Gastroesophageal sphincter (tissue), 4 donors: Measurements from ENCODE around the gene CBLN2. TPM values are rescaled to one million over a fixed set of nuclear protein-coding genes. Genes with fewer than 3 reads are reported as not detected.

ENCODE experiments used
- ATAC-seq: fragments of 150-250 bp; one replicate; pipeline ENCODE4 v1.9.1; 2016; ENCODE audit warnings: mild to moderate bottlenecking, moderate library complexity
- H3K27ac ChIP-seq, 4 donors: fragments of 200-600 bp; sonication (generic) in 3 of 4; 1 replicate in 3 of 4; 2 replicates in 1 of 4; pipeline ENCODE4 v1.5.1; 2016 to 2019
- H3K27me3 ChIP-seq: fragments of 200-600 bp; sonication (generic); one replicate; pipeline ENCODE4 v1.5.1; 2019
- H3K36me3 ChIP-seq, 2 donors: fragments of 200-600 bp; sonication (generic); one replicate each; pipeline ENCODE4 v1.5.1; 2019; ENCODE audit warnings: control low read depth in 1 of 2
- H3K4me1 ChIP-seq, 3 donors: fragments of 200-600 bp; sonication (generic); 1 replicate in 2 of 3; 2 replicates in 1 of 3; pipeline ENCODE4 v1.5.1; 2016 to 2019; ENCODE audit warnings: control low read depth in 2 of 3
- H3K4me3 ChIP-seq, 2 donors: fragments of 200-600 bp; sonication (generic); one replicate each; pipeline ENCODE4 v1.5.1; 2019; ENCODE audit warnings: mild to moderate bottlenecking in 1 of 2, moderate library complexity in 1 of 2
- H3K9me3 ChIP-seq, 3 donors: fragments of 200-600 bp; sonication (generic); one replicate each; pipeline ENCODE4 v1.5.1; 2017 to 2019; ENCODE audit warnings: control low read depth in 2 of 3
- EP300 ChIP-seq: sonication (generic); formaldehyde crosslinking; IDR thresholded peaks from one replicate; pipeline ENCODE4 v1.6.1; 2017; ENCODE audit warnings: antibody characterized with exemption, mild to moderate bottlenecking
- POLR2A ChIP-seq, 2 donors: fragments of 450-650 bp; IDR thresholded peaks; one replicate each; pipeline ENCODE4 v1.6.1; 2017; ENCODE audit warnings: antibody characterized with exemption in 2 of 2, mild to moderate bottlenecking in 2 of 2, moderate library complexity in 1 of 2
- POLR2AphosphoS5 ChIP-seq: sonication (generic); formaldehyde crosslinking; IDR thresholded peaks from one replicate; pipeline ENCODE4 v1.6.1; 2017; ENCODE audit warnings: antibody characterized with exemption
- WGBS, 2 donors: methylation state at CpG; one replicate each; pipeline ENCODE4 v1.1.5; 2018; ENCODE audit warnings: low coverage in 1 of 2; 5-methylcytosine and 5-hydroxymethylcytosine counted together
- total RNA-seq, 4 donors: library from RNA; depleted of rRNA; stranded (reverse); fragments of >200 nt; gene quantifications; one replicate each; pipeline ENCODE4 v1.1.0, GENCODE V29; 2016
- TF ChIP-seq, protein P1 (sequence below), 4 experiments: fragments of 200-600 bp in 2 of 4; fragments of 450-650 bp in 2 of 4; sonication (generic) in 1 of 4; IDR thresholded peaks; one replicate each; pipeline ENCODE4 v1.5.1; 2017 to 2019; ENCODE audit warnings: antibody characterized with exemption in 4 of 4, mild to moderate bottlenecking in 2 of 4, moderate library complexity in 2 of 4

Gene CBLN2
- total RNA-seq, 4 donors from 2014 or later: 0.40 TPM; not detected in 3

DNA sequence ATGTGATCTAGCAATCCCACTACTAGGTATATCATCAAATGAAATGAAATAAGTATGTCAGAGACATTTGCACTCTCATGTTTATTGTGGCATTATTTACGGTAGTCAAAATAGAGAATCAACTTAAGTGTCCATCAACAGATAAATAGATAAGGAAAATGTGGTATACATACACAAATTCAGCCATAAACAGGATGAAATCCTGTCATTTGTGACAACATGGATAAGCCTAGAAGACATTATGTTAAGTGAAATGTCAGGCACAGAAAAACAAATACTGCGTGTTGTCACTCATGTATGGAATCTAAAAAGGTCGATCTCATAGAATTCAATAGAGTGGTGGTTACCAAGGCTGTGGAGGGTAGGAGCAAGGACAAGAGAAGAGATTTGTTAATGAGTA is 22.1 kb upstream of the CBLN2 start:
- Histone ChIP-seq H3K9me3 (peaks cover 0 to 6% (median 0%) of the 10 kb centered on the region in 3 donors), H3K36me3 (no peaks in the 10 kb centered on the region), H3K27me3 (peaks cover 4% of the 10 kb centered on the region), H3K4me3 (no peak overlapping the region), H3K4me1 (no peaks in the 10 kb centered on the region), H3K27ac (no peak overlapping the region)
- ATAC-seq: no peak
- no peak for TF ChIP-seq EP300
- TF ChIP-seq POLR2A (IDR thresholded peaks at IDR 0.05): no peak
- TF ChIP-seq POLR2AphosphoS5: no peak
- TF ChIP-seq, protein P1, sequence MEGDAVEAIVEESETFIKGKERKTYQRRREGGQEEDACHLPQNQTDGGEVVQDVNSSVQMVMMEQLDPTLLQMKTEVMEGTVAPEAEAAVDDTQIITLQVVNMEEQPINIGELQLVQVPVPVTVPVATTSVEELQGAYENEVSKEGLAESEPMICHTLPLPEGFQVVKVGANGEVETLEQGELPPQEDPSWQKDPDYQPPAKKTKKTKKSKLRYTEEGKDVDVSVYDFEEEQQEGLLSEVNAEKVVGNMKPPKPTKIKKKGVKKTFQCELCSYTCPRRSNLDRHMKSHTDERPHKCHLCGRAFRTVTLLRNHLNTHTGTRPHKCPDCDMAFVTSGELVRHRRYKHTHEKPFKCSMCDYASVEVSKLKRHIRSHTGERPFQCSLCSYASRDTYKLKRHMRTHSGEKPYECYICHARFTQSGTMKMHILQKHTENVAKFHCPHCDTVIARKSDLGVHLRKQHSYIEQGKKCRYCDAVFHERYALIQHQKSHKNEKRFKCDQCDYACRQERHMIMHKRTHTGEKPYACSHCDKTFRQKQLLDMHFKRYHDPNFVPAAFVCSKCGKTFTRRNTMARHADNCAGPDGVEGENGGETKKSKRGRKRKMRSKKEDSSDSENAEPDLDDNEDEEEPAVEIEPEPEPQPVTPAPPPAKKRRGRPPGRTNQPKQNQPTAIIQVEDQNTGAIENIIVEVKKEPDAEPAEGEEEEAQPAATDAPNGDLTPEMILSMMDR (IDR thresholded peaks at IDR 0.05): no peak
- 90% methylated on average over 3 of the region's 3 CpGs for WGBS, 2 donors

DNA sequence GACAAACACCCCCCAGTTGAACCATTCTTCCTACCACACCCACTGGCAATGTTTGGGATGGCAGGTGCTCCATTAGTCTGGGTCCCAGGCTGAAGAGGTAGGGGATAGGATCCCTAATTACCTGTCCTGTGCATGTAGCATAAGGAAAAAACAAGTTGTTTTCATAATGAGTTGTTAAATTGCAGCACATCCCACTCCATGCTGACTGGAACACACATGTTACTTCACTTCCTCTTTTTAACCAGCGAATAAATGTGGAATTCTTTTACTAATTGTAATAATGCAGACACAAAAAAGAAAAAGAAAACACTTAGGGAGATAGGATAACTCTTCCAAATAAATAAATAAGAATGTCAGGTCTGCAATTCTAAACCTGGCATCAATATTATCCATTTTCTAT is 11.8 kb upstream of the CBLN2 start:
- TF ChIP-seq, protein P1 (IDR thresholded peaks at IDR 0.05): no peak
- TF ChIP-seq EP300 (no peak), POLR2A (IDR thresholded peaks at IDR 0.05) (no peak), POLR2AphosphoS5 (no peak)
- Histone ChIP-seq H3K27ac (no peak overlapping the region), H3K27me3 (peaks cover 3% of the 10 kb centered on the region), H3K4me1 (no peaks in the 10 kb centered on the region), H3K36me3 (no peaks in the 10 kb centered on the region), H3K4me3 (no peak overlapping the region), H3K9me3 (no peaks in the 10 kb centered on the region)
- 57 to 90% methylated on average over 1 of the region's 1 CpG for WGBS, 2 donors
- no peak for ATAC-seq

DNA sequence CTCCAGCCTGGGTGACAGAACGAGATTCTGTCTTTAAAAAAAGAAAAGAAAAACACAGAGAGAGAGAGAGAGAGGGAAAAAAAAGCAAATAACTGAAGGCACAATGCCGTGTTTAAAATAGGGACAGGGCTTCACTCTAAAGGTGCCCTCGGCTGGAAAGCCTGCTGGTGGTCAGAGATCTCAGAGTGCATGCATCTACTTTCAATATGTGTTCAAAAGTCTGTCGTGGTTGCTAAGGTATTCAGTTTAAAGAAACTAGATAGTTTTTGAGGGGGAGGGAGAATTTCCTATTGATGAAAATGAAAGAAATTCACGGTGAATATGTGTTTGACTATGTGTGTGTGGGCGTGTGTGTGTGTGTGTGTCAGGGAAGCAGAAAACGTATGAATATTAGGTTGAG is 11.0 kb upstream of the CBLN2 start:
- WGBS, 2 donors: 55 to 56% methylated on average over 4 to 7 of the region's 7 CpGs
- peaks cover 3% of the 10 kb centered on the region for H3K27me3 ChIP-seq
- no peak overlapping the region for H3K4me3 ChIP-seq
- H3K9me3 ChIP-seq: no peaks in the 10 kb centered on the region
- no peaks in the 10 kb centered on the region for H3K4me1 ChIP-seq
- H3K36me3 ChIP-seq: no peaks in the 10 kb centered on the region
- no peak overlapping the region for H3K27ac ChIP-seq
- no peak for TF ChIP-seq EP300
- no peak for TF ChIP-seq POLR2A (IDR thresholded peaks at IDR 0.05)
- TF ChIP-seq POLR2AphosphoS5: no peak
- TF ChIP-seq, protein P1 (IDR thresholded peaks at IDR 0.05): no peak
- no peak for ATAC-seq

DNA sequence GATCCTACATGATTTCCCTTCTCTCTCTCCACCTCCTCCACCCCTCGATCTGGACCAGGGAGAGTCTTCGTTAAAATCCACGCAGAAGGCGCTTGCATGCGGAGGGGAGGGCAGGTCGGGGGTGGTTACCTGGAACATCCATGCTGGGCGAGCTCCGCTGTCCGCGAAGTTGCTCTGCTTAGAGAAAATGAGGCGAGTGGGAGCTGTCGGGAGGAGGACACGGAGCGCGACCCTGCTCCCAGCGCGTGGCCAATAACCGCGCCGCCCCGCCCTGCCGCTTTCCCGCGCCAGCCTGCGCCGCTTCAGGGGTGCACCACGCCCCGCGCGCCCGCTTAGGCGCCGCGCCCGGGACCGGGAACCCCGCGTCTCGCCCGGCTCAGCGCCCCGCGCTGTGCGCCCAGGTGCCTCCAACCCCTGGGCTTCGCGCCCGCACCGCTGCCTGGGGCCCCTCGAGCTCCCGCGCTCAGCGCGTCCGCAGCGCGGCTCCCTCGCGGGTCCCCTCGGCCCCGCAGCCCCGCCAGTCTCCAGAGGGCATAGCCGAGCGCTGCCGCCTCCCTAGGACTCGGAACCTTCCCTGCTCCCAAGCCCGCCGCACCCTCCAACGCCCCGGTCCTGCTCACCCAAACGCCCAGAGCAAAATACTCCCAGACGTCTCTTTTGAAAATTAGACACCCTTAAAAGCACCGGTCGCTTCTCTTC is 636 bp downstream of the CBLN2 start:
- TF ChIP-seq, protein P1 (IDR thresholded peaks at IDR 0.05): no peak
- no peak for TF ChIP-seq POLR2A (IDR thresholded peaks at IDR 0.05)
- TF ChIP-seq POLR2AphosphoS5: no peak
- TF ChIP-seq EP300: no peak
- no peak for ATAC-seq
- H3K27me3 ChIP-seq: peaks cover 63% of the 10 kb centered on the region
- no peaks in the 10 kb centered on the region for H3K9me3 ChIP-seq
- H3K36me3 ChIP-seq: no peaks in the 10 kb centered on the region
- no peak overlapping the region for H3K27ac ChIP-seq
- peak overlapping the region in 1 of 2 donors; percentile 36 for H3K4me3 ChIP-seq
- WGBS, 2 donors: 0% methylated on average over 6 to 18 of the region's 73 CpGs
- peaks cover 0 to 31% (median 0%) of the 10 kb centered on the region in 3 donors for H3K4me1 ChIP-seq

DNA sequence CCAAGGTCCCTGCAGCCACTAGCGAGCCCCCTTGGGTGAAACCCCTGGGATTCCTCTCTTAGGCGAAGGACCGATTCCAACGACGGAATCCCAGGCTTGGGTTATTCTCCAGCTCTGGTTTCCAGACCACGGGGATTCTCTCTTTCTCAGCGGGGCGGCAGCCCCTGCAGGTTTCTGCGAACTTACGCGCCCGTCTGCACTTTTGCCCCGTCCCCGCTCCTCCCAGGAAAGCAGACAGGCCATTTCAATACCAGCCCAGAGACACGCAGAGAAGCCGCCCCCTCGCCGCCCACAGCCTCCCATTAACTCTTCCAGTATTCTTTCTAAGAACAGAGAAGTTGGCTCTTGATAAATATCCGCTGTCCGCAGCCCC is 1.2 kb downstream of the CBLN2 start:
- WGBS, 2 donors: 3 to 4% methylated on average over 10 to 18 of the region's 20 CpGs
- ATAC-seq: no peak
- Histone ChIP-seq H3K27ac (no peak overlapping the region), H3K36me3 (no peaks in the 10 kb centered on the region), H3K4me1 (peaks cover 0 to 31% (median 0%) of the 10 kb centered on the region in 3 donors), H3K9me3 (no peaks in the 10 kb centered on the region), H3K27me3 (peaks cover 68% of the 10 kb centered on the region), H3K4me3 (peak overlapping the region in 1 of 2 donors; percentile 36)
- no peak for TF ChIP-seq EP300
- TF ChIP-seq, protein P1 (IDR thresholded peaks at IDR 0.05): no peak
- no peak for TF ChIP-seq POLR2A (IDR thresholded peaks at IDR 0.05)
- no peak for TF ChIP-seq POLR2AphosphoS5
